Astrocyte (in vitro differentiated cells and primary cell): ENCODE results near the gene EXOSC9.

Source experiments
- EZH2 ChIP-seq: IDR thresholded peaks from 2 replicates; pipeline ENCODE4 v1.6.1; 2012; ENCODE audit warnings: mild to moderate bottlenecking, low read length, inconsistent platforms; ENCODE audit not compliant: insufficient read depth
- TF ChIP-seq, protein P1 (sequence below): IDR thresholded peaks from 2 replicates; pipeline ENCODE4 v1.5.1; 2011; ENCODE audit warnings: low read depth, mild to moderate bottlenecking, inconsistent platforms, low read length, moderate library complexity; ENCODE audit not compliant: insufficient read depth

DNA sequence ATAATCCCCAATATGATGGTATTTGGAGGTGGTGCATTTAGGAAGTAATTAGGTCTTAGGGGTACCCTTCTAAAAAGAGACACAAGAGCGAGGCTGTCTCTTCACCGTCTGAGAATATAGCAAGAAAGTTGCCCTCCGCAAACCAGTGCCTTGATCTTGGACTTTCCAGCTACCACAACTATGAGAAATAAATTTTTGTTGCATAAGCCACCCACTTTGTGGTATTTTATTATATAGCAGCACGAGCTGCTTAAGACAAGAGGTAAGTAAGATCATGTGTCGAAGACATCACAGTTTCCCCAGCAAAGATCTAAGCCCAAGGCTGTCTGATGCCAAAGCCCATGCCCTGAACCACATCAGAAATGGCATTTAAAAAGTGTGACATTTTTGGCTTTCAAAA is 9.6 kb upstream of the EXOSC9 start:
- no peak for TF ChIP-seq EZH2
- TF ChIP-seq, protein P1, sequence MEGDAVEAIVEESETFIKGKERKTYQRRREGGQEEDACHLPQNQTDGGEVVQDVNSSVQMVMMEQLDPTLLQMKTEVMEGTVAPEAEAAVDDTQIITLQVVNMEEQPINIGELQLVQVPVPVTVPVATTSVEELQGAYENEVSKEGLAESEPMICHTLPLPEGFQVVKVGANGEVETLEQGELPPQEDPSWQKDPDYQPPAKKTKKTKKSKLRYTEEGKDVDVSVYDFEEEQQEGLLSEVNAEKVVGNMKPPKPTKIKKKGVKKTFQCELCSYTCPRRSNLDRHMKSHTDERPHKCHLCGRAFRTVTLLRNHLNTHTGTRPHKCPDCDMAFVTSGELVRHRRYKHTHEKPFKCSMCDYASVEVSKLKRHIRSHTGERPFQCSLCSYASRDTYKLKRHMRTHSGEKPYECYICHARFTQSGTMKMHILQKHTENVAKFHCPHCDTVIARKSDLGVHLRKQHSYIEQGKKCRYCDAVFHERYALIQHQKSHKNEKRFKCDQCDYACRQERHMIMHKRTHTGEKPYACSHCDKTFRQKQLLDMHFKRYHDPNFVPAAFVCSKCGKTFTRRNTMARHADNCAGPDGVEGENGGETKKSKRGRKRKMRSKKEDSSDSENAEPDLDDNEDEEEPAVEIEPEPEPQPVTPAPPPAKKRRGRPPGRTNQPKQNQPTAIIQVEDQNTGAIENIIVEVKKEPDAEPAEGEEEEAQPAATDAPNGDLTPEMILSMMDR: no peak
